GM19455 (cell line): Measurements from ENCODE around the gene PAFAH1B2.

Experiments used
- ATAC-seq: cut with Tn5 transposase; IDR thresholded peaks from one replicate; pipeline ENCODE4 v1.9.1; 2021; ENCODE audit not compliant: unreplicated experiment

The PAFAH1B2 gene

GRCh38 chr11:117187799-117188481 is 43.9 kb downstream of the PAFAH1B2 start:
- ATAC-seq, result no peak

DNA sequence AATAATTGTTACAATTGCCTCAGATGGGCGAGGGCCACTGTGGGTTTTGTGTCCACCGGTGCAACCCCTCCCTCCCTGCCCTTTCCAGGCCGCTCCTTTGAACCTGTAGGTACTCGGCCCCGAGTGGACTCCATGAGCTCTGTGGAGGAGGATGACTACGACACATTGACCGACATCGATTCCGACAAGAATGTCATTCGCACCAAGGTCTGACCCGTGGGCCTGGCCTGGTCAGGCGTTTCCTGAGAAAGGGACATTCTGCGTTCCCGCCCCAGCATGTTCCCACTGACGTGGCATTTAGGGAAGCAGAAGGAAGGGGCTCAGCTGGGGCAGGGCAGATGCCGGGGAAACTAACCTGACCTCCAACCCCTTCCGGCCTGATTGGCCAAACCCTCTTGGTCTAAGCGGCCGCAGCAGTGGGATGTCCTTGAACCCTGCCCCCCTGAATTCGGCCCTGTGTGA is 44.6 kb downstream of the PAFAH1B2 start:
- no peak for ATAC-seq

DNA sequence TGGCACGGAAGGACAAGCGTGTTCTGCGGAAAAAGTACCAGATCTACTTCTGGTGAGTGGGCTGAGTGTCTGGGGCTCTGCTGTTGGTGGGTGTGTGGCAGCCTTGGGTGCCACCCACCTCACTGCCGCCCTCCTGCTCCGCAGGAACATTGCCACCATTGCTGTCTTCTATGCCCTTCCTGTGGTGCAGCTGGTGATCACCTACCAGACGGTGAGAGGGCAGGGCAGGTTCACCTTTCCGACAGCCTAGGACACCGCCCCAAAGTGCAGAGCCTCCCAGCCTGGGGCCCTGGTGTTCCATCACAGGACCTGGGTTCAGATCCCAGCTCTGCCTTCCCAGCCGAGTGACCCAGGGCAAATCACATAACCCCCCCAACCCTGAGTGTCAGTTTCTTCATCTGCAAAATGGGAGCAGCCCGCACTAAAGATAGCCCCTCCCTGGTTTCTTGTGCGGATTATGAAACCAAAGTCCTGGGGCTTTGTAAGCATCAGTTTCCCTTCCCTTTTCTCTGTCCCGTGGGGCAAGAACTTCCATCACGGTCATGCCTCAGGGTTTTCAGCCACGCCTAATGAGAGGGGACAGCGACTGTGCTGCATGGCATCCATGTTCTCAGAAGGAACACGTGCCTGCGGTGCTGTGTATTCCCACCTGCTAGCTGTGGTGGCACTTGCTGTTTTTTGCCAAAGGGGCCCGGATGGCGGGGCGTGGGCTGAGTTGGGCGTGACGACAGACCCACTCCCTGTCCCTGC is 45.3 kb downstream of the PAFAH1B2 start:
- ATAC-seq, result no peak

GRCh38 chr11:117189941-117190544 is 46.0 kb downstream of the PAFAH1B2 start:
- no peak for ATAC-seq

GRCh38 chr11:117191680-117192400 is 47.8 kb downstream of the PAFAH1B2 start:
- ATAC-seq, result no peak

DNA sequence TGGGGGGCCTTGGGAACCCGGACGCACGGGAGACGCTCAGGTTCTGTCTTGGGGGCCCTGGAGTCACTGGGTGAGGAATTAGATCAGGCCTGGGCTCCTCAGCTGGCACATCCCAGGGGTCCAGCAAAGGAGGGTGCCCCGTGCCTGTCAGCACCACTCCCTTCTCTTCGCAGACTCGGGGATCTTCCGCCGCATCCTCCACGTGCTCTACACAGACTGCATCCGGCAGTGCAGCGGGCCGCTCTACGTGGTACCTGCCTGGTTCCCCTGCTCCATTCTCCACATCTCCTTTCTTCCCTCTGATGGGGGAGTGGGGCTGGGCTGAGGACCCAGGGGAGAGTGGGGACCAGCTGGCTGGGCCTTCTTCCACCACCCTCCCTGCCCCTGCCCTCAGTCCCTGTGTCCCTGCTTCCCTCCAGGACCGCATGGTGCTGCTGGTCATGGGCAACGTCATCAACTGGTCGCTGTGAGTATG is 48.4 kb downstream of the PAFAH1B2 start:
- no peak for ATAC-seq

DNA sequence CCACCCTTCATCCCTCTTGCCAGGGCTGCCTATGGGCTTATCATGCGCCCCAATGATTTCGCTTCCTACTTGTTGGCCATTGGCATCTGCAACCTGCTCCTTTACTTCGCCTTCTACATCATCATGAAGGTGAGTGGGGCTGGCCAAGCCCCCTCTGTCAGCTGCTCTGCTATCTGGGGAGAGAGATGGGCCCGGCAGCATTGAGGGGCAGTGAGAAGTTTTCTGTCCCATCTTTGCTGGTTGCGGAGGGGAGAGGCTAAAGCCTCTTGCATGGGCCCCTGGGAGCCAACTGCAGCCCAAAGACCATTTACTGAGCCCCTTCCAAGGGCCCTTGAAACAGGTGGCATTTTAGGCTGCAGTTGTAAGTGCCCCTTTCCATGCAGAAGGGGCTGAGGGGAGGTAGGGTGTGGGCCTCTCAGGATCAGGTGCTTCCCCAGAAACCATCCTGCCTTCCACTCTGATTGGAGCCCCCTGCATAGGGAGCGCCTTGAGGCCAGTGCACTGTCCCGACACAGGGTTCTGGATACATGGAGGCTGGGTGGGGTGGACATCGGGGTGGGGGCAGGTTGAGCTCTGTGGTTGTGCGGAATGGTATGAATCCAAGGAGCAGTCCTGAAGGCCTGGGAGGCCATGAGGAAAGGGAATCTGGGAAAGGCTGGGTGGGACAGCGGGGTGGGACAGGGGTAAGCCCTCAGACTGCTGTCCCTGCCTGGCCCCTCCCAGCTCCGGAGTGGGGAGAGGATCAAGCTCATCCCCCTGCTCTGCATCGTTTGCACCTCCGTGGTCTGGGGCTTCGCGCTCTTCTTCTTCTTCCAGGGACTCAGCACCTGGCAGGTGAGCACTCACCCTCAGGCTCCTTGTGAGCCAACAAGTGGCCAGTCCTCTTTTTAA is 49.3 kb downstream of the PAFAH1B2 start:
- no peak for ATAC-seq

GRCh38 chr11:117194267-117194666 is 50.2 kb downstream of the PAFAH1B2 start:
- no peak for ATAC-seq

- no peak for ATAC-seq
These were observed 51.2 kb downstream of the PAFAH1B2 start for GRCh38 chr11:117195258-117195657.

DNA sequence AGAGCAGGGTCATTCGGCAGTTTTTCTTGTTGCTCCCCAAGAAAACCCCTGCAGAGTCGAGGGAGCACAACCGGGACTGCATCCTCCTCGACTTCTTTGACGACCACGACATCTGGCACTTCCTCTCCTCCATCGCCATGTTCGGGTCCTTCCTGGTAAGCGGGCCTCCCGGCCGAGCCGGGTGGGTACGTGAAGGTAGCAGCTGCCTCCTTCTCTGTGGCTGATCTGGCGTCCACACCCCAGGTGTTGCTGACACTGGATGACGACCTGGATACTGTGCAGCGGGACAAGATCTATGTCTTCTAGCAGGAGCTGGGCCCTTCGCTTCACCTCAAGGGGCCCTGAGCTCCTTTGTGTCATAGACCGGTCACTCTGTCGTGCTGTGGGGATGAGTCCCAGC is 51.7 kb downstream of the PAFAH1B2 start:
- ATAC-seq, result no peak

- ATAC-seq, result no peak
These were observed 52.9 kb downstream of the PAFAH1B2 start for GRCh38 chr11:117197006-117197405.

DNA sequence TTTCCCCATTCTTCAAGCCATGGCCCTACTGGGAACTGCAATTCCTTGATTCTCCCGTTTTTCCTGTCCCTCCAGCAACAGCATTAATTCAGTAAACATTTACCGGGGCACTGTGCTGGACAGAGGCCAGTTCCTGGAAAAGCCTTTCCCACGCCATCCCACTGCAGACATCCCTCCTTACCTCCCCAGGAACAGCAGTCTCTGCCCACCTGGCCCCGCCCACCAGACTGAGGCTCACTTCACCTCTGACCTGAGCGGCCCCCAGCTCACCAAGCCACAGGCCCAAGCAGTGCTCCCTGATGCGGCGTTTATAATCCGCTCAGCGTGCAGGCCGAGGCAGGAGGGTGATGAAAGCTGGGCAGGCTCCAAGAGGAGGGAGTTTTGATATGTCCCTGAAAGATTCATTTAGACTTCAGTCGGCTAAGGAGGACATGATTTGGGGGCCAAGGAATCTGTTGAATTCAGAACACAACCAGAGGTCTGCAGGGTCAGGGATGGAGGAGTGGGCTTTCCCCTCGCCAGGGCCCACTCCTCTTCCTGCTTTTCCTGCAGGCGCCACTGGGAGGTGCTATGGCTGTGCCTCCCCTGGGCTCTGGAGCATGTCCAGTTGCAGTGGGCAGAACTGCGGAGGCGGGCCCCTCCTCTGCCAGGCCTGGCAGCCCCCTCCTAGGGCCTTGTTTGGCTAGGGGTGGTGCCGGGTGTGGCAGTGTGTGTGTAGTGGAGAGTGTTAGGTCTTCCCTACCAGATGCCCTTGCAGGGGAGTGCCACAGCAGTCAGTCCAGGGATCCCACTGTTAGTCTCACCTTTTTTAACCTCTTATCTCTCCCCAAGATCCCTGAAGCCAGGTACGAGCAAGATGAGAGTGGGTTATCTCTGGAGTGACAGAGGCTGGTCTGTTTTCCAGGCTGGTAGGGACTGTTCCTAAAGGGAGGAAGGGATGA is 53.7 kb downstream of the PAFAH1B2 start:
- no peak for ATAC-seq

DNA sequence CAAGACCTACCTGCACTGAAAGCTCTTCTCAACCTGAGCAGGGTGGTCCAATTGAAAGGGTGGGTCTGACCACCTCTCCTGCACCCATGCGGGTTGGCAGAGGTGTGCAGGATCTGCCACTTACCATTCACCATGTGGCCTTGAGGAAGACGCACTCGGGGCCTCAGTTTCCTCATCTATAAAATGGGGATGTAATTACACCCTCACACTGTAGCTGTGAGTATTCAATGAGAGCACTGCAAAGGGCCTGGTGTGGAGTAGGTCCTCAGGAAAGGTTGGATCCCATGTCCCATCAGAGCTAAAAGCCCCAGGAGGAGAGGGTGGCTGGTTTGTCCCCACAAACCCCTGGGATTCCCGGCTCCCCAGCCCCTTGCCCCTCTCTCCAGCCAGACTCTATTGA is 54.5 kb downstream of the PAFAH1B2 start:
- ATAC-seq, result no peak

DNA sequence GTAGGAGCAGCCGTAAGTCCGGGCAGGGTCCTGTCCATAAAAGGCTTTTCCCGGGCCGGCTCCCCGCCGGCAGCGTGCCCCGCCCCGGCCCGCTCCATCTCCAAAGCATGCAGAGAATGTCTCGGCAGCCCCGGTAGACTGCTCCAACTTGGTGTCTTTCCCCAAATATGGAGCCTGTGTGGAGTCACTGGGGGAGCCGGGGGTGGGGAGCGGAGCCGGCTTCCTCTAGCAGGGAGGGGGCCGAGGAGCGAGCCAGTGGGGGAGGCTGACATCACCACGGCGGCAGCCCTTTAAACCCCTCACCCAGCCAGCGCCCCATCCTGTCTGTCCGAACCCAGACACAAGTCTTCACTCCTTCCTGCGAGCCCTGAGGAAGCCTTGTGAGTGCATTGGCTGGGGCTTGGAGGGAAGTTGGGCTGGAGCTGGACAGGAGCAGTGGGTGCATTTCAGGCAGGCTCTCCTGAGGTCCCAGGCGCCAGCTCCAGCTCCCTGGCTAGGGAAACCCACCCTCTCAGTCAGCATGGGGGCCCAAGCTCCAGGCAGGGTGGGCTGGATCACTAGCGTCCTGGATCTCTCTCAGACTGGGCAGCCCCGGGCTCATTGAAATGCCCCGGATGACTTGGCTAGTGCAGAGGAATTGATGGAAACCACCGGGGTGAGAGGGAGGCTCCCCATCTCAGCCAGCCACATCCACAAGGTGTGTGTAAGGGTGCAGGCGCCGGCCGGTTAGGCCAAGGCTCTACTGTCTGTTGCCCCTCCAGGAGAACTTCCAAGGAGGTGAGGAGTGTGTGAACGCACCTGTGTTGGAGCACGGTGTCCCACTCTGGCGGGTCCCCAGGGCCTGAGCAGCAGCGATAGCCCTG is 55.2 kb downstream of the PAFAH1B2 start, which contains the start of gene TAGLN:
TSS of gene TAGLN (plus strand) at position 318 of the 863 bp plus-strand sequence. CDS start 3,644 bp downstream, outside the sequence.
- no peak for ATAC-seq

DNA sequence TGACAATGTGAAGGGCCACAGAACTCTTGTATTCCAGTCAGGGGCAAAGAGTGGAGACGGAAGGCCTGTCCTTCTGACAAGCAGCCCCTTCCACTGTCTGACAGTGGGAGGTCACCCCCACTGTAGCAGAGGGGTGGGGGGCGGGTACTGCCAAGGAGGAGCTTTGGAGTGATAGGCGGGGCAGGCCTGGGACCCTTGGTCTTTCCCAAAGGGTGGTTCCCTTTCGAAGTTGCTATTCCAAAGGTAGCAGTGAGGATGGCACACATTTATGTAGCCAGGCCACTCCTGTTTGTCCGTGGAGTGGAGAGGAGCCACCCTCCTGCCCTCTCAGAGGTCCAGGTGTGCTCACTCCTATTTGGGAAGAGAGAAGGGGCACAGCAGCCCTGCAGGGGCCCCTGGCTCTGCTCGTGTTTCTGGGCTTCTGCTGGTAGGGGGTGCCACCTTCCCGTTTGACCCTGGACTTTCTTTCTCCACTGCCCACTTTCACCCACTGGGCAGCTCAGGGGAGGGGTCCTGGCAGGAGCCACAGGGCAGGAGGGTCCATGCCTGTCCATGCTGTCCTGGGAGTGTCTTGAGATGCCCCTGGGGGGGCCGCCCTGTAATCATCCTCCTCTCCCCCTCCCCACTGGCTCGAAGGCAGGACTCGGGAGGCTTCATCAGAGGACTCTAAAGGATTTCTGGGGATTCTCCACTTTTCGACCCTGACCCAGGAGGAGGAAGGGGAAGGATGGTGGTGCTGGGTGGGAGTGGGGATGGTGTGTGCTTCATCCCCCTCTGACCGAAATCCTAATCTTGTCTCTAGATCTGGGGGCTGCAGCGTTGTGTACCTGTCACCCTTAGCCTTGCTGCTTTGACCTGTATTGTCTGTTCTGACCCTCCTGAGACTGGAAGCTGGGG is 56.1 kb downstream of the PAFAH1B2 start:
- no peak for ATAC-seq

GRCh38 chr11:117200813-117201657 is 56.9 kb downstream of the PAFAH1B2 start:
- no peak for ATAC-seq
